Activated gamma-delta T cell treated with anti-CD3 and anti-CD28 coated beads, Interleukin-2, amount 50 U/mL, for 16 hours (primary cell): ENCODE measurements around the gene GRID2.

ENCODE experiments used
- DNase-seq: peaks from one replicate; pipeline ENCODE4 v3.0.0-alpha.2; 2020; ENCODE audit warnings: low read depth

GRID2 gene

GRCh38 chr4:92968996-92969395, 665.2 kb downstream of the GRID2 start:
- DNase-seq = no peak

- DNase-seq = no peak
Measured at GRCh38 chr4:92969650-92970379, 666.0 kb downstream of the GRID2 start.

DNA sequence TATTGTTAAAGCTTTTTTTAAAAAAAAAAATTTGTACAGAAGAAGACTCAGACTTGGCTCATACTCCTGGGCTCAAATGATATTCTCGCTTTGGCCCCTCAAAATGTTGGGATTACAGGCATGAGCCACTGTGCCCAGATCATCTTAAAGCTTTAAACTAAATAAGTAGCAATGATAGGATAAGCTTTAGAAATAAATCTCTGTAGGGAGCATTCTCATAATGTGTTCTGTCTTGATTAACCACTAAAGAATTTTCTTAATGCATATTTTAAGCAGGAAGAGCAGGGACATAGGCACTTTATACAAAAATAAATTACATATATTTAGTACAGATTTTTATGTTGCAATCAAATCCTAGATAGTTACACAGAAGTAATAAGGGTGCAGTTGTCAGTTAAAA, 667.2 kb downstream of the GRID2 start:
- no peak for DNase-seq

- DNase-seq = no peak
Measured at GRCh38 chr4:92988301-92988700, 684.5 kb downstream of the GRID2 start.

GRCh38 chr4:92992758-92993157, 689.0 kb downstream of the GRID2 start:
- DNase-seq = no peak

GRCh38 chr4:92994727-92995126, 691.0 kb downstream of the GRID2 start:
- DNase-seq = no peak

DNA sequence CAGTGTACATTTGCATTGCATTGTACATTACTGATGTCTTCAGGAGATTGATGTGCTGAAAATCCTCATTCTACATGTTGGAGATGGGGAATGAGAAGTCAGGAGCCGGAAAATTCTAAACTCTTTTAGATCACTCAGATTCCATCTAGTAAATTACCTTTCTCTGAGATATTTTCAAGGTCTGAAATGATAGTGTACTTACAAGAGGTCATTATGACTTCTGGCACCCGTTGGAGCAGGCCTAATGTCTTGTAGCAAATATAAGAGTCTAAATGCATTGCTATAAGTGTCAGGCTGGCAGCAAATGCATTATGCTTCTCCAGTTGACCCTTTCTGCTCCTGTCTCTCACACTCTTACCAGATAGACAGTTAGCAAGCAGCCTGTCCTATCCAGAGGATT, 692.8 kb downstream of the GRID2 start:
- no peak for DNase-seq

DNA sequence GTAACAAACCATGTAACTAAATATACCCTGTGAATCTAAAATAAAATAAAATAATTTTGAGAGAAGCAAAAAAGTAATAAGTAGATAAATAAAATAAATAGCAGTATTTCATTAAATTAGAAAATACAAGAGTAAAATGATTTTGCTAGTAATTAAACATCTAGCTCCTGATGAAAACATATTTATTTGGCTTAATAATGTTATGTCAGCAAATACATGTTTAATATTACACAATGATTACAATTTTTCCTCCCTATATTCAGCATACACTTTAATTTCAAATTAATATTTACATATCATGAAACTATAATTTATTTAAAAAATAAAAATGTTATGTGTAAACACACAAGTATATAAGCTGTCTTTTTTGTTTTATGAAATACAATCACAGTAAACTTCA, 697.1 kb downstream of the GRID2 start:
- no peak for DNase-seq

DNA sequence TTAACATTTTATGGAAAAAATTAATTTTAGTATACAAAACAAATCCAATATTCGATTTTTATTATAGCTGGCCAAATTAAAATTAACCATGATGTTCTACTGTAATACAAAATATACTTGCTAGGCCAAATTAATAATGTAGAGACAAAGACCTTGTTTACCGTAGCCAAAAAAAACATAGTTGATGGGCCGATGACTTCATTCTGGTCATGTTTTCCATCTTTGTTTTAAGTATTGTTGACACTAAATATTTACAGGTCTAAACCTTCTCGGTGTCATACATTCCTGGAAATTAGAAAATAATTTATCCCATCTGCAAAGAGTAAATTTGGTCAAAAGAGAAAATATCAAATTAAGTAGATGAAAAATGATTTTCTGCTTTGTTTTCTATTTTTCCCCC, 698.5 kb downstream of the GRID2 start:
- no peak for DNase-seq

- no peak for DNase-seq
Measured at GRCh38 chr4:93016350-93016749, 712.6 kb downstream of the GRID2 start.

DNA sequence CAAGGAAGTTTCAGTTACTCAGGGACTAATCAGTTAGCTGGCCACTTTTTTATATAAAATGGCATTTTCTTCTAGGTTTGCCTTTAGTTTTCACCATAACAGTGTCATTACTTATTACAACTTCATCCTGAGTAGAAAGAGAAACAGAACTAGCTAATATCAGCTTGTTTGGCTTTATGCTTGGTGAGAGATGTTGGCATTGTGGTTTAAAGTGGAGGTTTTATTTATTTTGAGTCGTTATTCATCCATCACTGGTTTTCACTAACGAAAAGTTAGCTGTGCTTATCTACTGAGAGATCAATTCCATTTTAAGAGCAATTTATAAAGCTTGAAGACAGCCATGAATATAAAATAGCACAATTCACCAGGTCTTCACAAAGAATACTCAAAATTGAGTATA, 714.5 kb downstream of the GRID2 start:
- no peak for DNase-seq

DNA sequence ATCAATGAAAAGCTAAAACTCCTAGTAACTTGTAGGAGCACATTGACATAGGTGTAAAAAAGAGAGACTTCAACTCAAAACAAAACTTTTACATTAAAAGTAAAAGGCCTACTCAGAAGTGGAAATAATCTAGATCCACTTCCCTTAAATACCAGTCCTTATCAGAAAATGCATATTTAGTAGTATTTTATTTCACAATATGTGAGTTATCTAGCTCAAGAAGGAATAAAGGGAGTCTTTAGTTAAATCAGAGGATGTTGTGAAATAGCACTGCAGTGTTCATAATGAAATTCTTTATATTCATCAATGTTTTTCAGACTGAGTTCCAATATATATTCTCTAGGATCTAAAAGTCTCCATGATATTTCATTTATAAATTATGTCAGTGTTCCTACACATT, 715.0 kb downstream of the GRID2 start:
- no peak for DNase-seq

- no peak for DNase-seq
Measured at GRCh38 chr4:93029769-93030168, 726.0 kb downstream of the GRID2 start.

GRCh38 chr4:93030670-93031069, 726.9 kb downstream of the GRID2 start:
- DNase-seq = no peak

DNA sequence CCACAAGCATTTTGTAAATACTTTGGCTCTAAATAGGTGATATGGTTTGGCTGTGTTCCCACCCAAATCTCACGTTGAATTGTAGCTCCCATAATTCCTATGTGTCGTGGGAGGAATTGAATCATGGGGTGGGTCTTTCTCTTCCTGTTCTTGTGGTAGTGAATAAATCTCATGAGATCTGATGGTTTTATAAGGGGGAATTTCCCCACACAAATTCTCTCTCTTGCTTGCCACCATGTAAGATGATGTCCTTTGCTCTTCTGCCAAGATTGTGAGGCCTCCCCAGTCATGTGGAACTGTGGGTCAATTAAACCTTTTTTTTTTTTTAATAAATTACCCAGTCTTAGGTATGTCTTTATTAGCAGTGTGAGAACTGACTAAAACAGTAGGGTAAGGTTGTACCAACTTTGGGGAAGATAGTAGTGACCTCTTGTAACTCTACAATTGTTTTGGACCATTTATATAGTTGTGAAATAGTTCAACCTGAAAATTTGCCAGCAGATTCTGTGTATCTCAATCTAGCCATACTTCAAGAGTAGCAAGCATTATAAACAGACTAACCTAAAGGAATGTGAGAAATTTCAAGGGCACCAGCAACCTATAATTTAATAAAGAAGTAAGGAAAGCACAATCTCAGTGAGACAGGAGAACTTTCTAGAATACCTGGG, 727.8 kb downstream of the GRID2 start:
- no peak for DNase-seq

GRCh38 chr4:93042746-93043145, 739.0 kb downstream of the GRID2 start:
- no peak for DNase-seq

DNA sequence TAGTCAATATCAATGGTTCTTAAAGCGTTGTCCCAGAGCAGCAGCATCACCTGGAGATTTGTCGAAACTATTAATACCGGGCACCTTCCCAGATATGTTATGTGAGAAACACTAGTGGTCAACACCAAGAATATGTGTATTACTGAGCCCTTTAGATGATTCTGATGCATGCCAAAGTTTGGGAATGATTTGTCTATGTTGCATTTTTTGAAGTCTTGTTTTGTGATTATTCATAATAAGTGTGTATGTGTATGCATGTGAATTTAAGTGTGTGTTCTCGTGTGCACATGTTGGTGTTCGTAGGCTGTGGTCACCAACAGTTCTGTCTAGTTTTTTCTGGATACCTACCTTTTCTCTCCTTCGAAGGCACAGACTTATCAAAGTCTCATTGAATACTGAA, 749.4 kb downstream of the GRID2 start:
- DNase-seq = no peak

- DNase-seq = no peak
Measured at GRCh38 chr4:93061826-93062225, 758.1 kb downstream of the GRID2 start.

GRCh38 chr4:93063325-93063724, 759.6 kb downstream of the GRID2 start:
- no peak for DNase-seq

DNA sequence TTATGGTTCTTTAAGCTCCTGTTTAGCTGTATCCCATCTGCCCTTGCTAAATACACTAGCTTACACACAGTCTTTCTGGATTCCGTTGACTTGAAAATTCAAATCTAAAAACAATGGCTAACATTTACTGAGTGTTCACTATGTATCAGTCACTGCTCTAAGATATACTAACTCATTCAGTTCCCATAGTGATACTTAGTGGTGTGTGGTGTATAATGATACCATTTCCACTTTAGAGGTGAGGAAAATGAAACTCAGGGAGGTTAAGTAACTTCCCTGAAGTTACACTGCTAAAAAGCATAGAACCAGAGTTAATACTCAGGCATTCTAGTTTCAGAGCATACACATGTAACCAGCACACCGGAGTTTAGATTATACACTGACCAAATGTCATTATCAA, 762.0 kb downstream of the GRID2 start:
- no peak for DNase-seq

- DNase-seq = no peak
Measured at GRCh38 chr4:93066749-93067148, 763.0 kb downstream of the GRID2 start.

DNA sequence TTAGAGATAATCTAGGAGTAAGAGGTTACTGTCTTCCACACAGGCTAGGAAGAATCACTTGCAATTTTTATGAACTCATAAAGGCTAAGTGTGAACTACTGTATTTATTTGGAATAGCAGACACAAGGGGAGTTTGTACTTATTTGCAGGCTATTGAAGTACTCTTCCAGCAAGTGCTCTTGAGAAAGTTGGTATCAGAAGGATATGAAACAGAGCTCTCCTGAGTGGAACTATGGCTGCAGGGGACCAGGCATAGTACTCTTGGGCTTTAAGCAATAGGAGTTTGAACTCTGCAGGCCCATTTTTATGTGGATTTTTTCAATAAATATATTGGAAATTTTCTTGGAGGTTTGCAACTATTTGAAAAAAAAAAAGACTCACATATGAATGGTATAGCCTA, 768.5 kb downstream of the GRID2 start:
- DNase-seq = no peak

DNA sequence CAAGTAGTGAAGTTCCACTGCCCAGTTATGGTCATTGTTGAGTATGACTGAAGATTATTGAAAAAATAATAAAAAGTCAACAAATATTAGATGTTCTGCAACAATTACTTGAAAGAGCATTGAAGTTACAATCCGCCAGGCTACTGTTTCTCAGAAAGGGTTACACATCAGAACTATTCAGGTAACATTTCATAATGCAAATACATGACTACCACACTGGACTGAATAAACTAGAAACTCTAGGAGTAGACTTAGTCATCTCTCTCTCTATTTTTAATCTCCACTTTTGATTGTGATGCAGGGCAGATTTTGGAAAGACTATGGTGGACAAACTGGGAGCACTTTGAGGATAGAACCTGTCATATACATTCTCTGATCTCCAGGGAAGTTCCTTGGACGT, 776.5 kb downstream of the GRID2 start:
- no peak for DNase-seq
